RWPE1 (cell line): ENCODE results near the gene CEBPB.

Experiments used
- CTCF ChIA-PET: fragments of 350-600 bp; sonication (Branson Sonifier 250); formaldehyde crosslinking; extraction: SDS; loops from one replicate; lab custom pipeline; 2021; lab: Yijun Ruan, JAX
- POLR2A ChIA-PET: fragments of 400-600 bp; formaldehyde crosslinking; extraction: SDS; loops from one replicate; lab custom pipeline; 2020; ENCODE audit warnings: antibody characterized with exemption; ENCODE audit not compliant: low non-redundant PET; lab: Yijun Ruan, JAX
- DNase-seq: peaks from one replicate; pipeline ENCODE4 v3.0.0; 2012; ENCODE audit warnings: low spot score
- H3K27ac ChIP-seq: fragments of 450-650 bp; 2 replicates; pipeline ENCODE4 v1.5.1; 2017
- TF ChIP-seq, protein P1 (sequence below): fragments of 450-650 bp; conservative IDR thresholded peaks from 2 replicates; pipeline ENCODE4 v1.5.1; 2017; ENCODE audit warnings: low read depth, mild to moderate bottlenecking

The CEBPB gene

DNA sequence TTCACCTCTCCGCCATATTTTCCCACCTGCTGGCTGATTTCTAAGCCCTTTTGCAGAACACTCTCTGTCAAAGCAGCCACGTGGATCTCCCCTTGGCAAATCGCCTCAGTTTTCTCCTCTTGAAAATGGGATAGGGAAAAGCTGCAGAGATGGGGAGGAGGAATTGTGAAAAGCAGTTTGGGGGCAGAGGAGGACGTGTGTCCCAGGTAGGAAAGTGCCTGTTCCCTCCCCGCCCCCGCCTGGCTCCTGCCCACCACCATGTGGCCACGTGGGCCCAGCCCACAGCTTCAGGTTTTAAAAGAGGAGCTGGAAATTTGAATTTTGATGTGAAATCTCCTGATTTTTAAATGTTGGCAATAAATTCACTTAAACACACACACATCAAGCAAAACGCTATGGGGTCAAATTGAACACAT lies 3.6 kb upstream of the CEBPB start:
- CTCF ChIA-PET: interaction anchor here (0.5 to 3.8 kb wide), 17 partner anchors 8 to 1083 kb away, joined by 3 to 42 read pairs (median 4); no protein-coding TSS in a partner anchor
- H3K27ac ChIP-seq: peak overlapping the region; percentile 95
- DNase-seq: no peak
- TF ChIP-seq, protein P1, sequence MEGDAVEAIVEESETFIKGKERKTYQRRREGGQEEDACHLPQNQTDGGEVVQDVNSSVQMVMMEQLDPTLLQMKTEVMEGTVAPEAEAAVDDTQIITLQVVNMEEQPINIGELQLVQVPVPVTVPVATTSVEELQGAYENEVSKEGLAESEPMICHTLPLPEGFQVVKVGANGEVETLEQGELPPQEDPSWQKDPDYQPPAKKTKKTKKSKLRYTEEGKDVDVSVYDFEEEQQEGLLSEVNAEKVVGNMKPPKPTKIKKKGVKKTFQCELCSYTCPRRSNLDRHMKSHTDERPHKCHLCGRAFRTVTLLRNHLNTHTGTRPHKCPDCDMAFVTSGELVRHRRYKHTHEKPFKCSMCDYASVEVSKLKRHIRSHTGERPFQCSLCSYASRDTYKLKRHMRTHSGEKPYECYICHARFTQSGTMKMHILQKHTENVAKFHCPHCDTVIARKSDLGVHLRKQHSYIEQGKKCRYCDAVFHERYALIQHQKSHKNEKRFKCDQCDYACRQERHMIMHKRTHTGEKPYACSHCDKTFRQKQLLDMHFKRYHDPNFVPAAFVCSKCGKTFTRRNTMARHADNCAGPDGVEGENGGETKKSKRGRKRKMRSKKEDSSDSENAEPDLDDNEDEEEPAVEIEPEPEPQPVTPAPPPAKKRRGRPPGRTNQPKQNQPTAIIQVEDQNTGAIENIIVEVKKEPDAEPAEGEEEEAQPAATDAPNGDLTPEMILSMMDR: no peak
- POLR2A ChIA-PET: interaction anchor here (0.6 kb wide), 3 partner anchors 121 to 389 kb away, joined by 6 to 9 read pairs (median 8); no protein-coding TSS in a partner anchor

DNA sequence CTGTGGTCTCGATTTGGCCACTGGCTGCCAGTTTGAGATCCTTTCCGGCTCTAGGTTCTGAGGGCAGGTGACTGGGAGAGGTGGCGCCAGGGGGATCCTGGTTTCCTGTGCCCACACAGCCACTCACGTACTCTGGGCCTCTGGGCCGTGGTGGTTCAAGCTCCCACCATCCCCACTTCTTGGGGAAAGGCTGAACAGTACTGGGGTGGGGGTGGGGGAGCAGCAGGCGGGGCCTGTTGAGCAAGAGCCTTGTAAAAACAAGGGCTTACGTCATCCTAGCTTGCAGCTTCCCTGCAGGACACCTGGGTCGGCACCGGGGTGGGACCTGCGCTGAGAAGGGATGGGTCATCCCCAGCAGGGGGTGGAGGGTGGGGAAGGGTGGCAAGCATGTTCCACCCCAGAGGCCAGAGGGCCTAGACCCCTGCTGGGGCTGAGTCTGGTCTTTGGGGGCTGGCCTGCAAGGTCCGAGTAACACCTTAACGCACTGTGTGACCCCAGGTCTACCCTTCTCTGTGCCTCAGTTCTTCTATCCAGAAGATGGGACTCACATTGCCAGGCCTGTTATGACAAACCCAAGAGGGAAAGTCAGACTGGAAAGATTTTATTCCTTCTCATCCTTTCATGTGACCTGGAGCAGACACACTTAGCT lies 3.1 kb upstream of the CEBPB start:
- CTCF ChIA-PET: interaction anchor here (0.5 to 3.8 kb wide), 21 partner anchors 9 to 1083 kb away, joined by 3 to 42 read pairs (median 3); no protein-coding TSS in a partner anchor
- H3K27ac ChIP-seq: peak overlapping the region; percentile 95
- POLR2A ChIA-PET: interaction anchor here (0.6 kb wide), 3 partner anchors 121 to 389 kb away, joined by 6 to 9 read pairs (median 8); no protein-coding TSS in a partner anchor
- TF ChIP-seq, protein P1: no peak
- DNase-seq: peak; percentile 73

DNA sequence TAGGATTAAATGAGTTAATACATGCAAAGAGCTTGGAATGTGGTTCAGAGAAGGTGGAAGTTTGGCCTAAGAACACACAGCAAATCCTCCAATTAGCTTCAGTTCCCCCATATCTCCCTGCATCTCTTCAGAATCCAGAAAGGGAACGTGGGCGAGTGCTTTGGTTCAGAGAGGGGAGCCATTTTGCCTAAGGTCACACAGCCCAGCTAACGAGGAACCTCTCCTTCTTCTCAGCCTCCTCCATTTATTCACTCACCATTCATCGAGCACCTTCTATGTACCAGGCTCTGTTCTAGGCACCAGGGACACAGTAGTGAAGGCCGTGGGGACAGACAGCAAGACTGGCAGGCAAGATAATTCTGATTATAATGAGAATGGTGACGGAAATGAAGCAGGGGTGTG lies 2.3 kb upstream of the CEBPB start:
- POLR2A ChIA-PET: interaction anchor here (0.6 kb wide), 1 partner anchor 35 kb away, joined by 3 read pairs; no protein-coding TSS in a partner anchor
- CTCF ChIA-PET: interaction anchor here (0.8 to 3.8 kb wide), 9 partner anchors 10 to 399 kb away, joined by 3 to 42 read pairs (median 3); no protein-coding TSS in a partner anchor
- DNase-seq: no peak
- H3K27ac ChIP-seq: peak overlapping the region; percentile 95
- TF ChIP-seq, protein P1: no peak

DNA sequence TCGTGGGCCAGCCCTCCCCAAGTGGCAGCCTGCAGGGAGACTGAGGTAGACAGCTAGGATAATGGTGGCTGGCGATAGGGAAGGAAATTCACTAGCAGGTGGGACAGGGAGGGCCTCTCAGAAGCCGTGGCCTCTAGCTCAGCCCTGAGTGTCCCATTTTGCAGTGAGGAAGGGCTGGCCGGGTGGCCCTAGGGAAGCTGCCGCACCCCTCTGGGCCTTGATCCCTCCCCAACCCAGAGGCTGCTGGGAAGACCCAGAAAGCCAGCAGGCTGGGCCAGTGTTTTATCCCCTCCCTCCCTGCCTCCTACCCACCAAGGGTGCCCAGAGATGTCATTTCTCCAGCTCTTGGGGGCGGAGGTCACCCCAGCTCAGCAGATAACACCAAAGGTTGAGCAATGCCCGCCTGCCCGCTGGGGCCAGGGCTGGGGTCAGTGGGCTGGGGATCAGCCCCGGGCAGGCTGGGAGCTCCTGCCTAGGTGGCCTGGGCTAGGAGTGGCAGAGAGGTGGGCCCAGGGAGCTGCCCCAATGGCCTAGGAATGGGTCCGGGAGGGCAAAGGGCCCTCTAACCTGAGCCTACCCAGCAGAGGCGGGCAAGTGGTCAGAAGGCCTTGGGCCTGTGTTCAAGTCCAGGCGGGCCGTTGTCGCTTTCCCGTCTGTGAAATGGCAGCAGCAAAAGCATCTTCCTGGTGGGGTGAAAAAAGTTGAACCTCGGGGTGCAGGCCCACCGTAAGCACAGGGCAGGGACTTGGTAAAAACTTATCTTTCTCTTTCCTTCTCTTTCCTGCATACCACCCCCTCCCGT lies 1.6 kb upstream of the CEBPB start:
- DNase-seq: no peak
- peak overlapping the region; percentile 95 for H3K27ac ChIP-seq
- TF ChIP-seq, protein P1: no peak
- ChIA-PET CTCF (interaction anchor here (0.6 to 3.8 kb wide), 9 partner anchors 10 to 743 kb away, joined by 3 to 42 read pairs (median 4); no protein-coding TSS in a partner anchor), POLR2A (interaction anchor here (0.5 to 0.6 kb wide), 2 partner anchors 36 to 990 kb away, joined by 3 to 5 read pairs; no protein-coding TSS in a partner anchor)

DNA sequence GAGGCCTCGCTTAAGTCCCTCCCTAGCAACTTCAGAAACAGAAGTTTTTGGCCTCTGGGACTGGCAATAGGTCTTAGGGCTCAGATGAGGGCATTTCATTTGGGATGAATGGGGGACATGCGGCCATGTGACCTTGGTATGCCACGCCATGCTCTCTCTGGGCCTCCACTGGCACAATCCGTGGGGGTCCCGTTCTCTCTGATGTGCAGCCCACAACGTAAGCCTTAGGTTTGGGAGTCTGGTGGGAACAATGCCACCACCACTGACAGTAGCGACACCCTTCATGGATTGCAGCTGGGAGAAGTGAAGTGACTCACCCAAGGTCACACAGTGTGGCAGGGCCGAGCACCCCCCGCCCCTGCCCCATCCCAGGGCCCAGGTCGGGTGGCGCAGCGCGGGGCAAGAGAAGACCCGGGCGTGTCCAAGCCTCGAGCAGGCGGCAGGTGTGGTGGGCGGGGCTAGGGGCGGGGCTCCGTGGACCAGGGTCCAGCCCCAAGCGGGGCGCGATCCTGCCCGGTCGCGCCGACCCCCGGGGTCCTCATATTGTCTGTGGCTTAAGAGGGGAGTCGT lies 864 bp upstream of the CEBPB start:
- DNase-seq: peak; percentile 57
- TF ChIP-seq, protein P1: no peak
- H3K27ac ChIP-seq: peak overlapping the region; percentile 95
- POLR2A ChIA-PET: interaction anchor here (0.5 kb wide), 1 partner anchor 991 kb away, joined by 5 read pairs; no protein-coding TSS in a partner anchor
- CTCF ChIA-PET: interaction anchor here (0.6 to 3.8 kb wide), 8 partner anchors 10 to 742 kb away, joined by 3 to 42 read pairs (median 4); no protein-coding TSS in a partner anchor
